ENCODE measurements around the gene INO80.

- TF ChIP-seq, protein P1, sequence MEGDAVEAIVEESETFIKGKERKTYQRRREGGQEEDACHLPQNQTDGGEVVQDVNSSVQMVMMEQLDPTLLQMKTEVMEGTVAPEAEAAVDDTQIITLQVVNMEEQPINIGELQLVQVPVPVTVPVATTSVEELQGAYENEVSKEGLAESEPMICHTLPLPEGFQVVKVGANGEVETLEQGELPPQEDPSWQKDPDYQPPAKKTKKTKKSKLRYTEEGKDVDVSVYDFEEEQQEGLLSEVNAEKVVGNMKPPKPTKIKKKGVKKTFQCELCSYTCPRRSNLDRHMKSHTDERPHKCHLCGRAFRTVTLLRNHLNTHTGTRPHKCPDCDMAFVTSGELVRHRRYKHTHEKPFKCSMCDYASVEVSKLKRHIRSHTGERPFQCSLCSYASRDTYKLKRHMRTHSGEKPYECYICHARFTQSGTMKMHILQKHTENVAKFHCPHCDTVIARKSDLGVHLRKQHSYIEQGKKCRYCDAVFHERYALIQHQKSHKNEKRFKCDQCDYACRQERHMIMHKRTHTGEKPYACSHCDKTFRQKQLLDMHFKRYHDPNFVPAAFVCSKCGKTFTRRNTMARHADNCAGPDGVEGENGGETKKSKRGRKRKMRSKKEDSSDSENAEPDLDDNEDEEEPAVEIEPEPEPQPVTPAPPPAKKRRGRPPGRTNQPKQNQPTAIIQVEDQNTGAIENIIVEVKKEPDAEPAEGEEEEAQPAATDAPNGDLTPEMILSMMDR (conservative IDR thresholded peaks at IDR 0.05; ENCODE audit: low read depth, low read length), result no peak
- TF ChIP-seq EZH2 (IDR thresholded peaks at IDR 0.05; ENCODE audit: low read length, unreplicated experiment) (no peak), EZH2phosphoT487 (IDR thresholded peaks at IDR 0.05; ENCODE audit: borderline replicate concordance, low read length) (no peak)
Observed at GRCh38 chr15:41020311-41020710, 95.8 kb downstream of the INO80 start.
